K562 (cell line): ENCODE results near the gene ADM. TPM values are rescaled to one million over a fixed set of nuclear protein-coding genes. Genes with fewer than 3 reads are reported as not detected.

Source experiments
- ATAC-seq: fragments of 200-7000 bp; cut with Tn5 transposase; 3 replicates; pipeline ENCODE4 v1.9.1; 2020; ENCODE audit warnings: moderate library complexity
- BruUV-seq: library from RNA; stranded (reverse); fragments of 400-500 nt; replicated peaks from 2 replicates; lab custom pipeline; 2021; lab: Mats Ljungman, UMichigan
- CTCF ChIA-PET: fragments of 300-600 bp; formaldehyde crosslinking; extraction: SDS; loops from one replicate; lab custom pipeline; 2021; ENCODE audit warnings: low intra/inter-chr PET ratio; lab: Yijun Ruan, JAX
- POLR2A ChIA-PET: fragments of 300-600, 350-650 bp; sonication (Branson Sonifier 250); formaldehyde crosslinking; extraction: SDS; loops from one replicate; lab custom pipeline; 2021; ENCODE audit warnings: antibody characterized with exemption, inconsistent platforms; lab: Yijun Ruan, JAX
- DNase-seq, 4 experiments: peaks; one replicate each; pipeline versions ENCODE4 v3.0.0 to v3.0.0-alpha.2; 2011 to 2018; ENCODE audit warnings: low spot score in 3 of 4, mixed read lengths in 3 of 4; ENCODE audit errors: extremely low read depth in 1 of 4
- FAIRE-seq: peaks from 2 replicates; lab custom pipeline; 2011; peaks lifted over from hg19 to GRCh38; lab: Jason Lieb, UNC
- H2AFZ ChIP-seq: 2 replicates; pipeline ENCODE4 v1.6.0; 2011; ENCODE audit warnings: low read depth, low read length, control low read depth, inconsistent platforms
- H3K27ac ChIP-seq: fragments of 200-600 bp; 3 replicates; pipeline ENCODE4 v1.8.0; 2011; ENCODE audit warnings: low read depth, mild to moderate bottlenecking, control low read depth, inconsistent platforms, low read length, moderate library complexity, mixed read lengths; ENCODE audit errors: extremely low read depth
- H3K27me3 ChIP-seq, 2 experiments: fragments of 300-600 bp in 1 of 2; 2 replicates in 1 of 2; 3 replicates in 1 of 2; pipeline versions ENCODE4 v1.6.0 to v1.8.0; 2011; ENCODE audit warnings: inconsistent platforms in 2 of 2, low read length in 2 of 2, mild to moderate bottlenecking in 1 of 2, mixed read lengths in 1 of 2, moderate library complexity in 1 of 2; ENCODE audit not compliant: control insufficient read depth in 2 of 2, insufficient read depth in 2 of 2
- H3K36me3 ChIP-seq: fragments of 300-600 bp; 3 replicates; pipeline ENCODE4 v1.8.0; 2011; ENCODE audit warnings: mild to moderate bottlenecking, low read length, inconsistent platforms; ENCODE audit not compliant: control insufficient read depth, insufficient read depth
- H3K4me1 ChIP-seq, 2 experiments: fragments of 200-600 bp in 1 of 2; replicated peaks in 1 of 2; 2 replicates in 1 of 2; 3 replicates in 1 of 2; pipeline versions ENCODE4 v1.5.1 to v1.8.0; 2011; ENCODE audit warnings: inconsistent platforms in 2 of 2, low read length in 2 of 2, mild to moderate bottlenecking in 1 of 2, mixed read lengths in 1 of 2, moderate library complexity in 1 of 2; ENCODE audit not compliant: control insufficient read depth in 2 of 2, insufficient read depth in 2 of 2
- H3K4me2 ChIP-seq: 2 replicates; pipeline ENCODE4 v1.6.1; 2011; ENCODE audit warnings: low read length, control low read depth, inconsistent platforms, mixed read lengths; ENCODE audit not compliant: insufficient read depth
- H3K4me3 ChIP-seq: fragments of 200-600 bp; sonication (generic), shearing (Covaris generic); 2 replicates; pipeline ENCODE4 v1.5.1; 2016; ENCODE audit warnings: control low read depth, inconsistent platforms
- H3K79me2 ChIP-seq: fragments of 200-600 bp; 3 replicates; pipeline ENCODE4 v1.8.0; 2011; ENCODE audit warnings: low read length, inconsistent platforms; ENCODE audit not compliant: control insufficient read depth, insufficient read depth
- H3K9ac ChIP-seq, 2 experiments: 2 replicates each; pipeline versions ENCODE4 v1.6.0 to v1.6.1; 2011; ENCODE audit warnings: low read depth in 2 of 2, low read length in 2 of 2, control low read depth in 1 of 2, inconsistent platforms in 1 of 2, mild to moderate bottlenecking in 1 of 2, mixed read lengths in 1 of 2; ENCODE audit not compliant: insufficient read depth in 1 of 2
- H3K9me1 ChIP-seq: one replicate; pipeline ENCODE4 v1.6.0; 2011; ENCODE audit warnings: inconsistent platforms, mild to moderate bottlenecking, low read length, moderate library complexity; ENCODE audit not compliant: control insufficient read depth, insufficient read depth
- H3K9me3 ChIP-seq: replicated peaks from 2 replicates; pipeline ENCODE4 v1.5.1; 2011; ENCODE audit warnings: low read depth, low read length, inconsistent platforms; ENCODE audit not compliant: control insufficient read depth, insufficient read depth
- H4K20me1 ChIP-seq: replicated peaks from 2 replicates; pipeline ENCODE4 v1.6.1; 2011; ENCODE audit warnings: low read length, inconsistent platforms, mixed read lengths; ENCODE audit not compliant: control insufficient read depth, insufficient read depth
- ARID3A ChIP-seq: IDR thresholded peaks from 2 replicates; pipeline ENCODE4 v1.6.1; 2012; ENCODE audit warnings: low read depth, low read length, improper control_type of control experiment, borderline replicate concordance
- CEBPG ChIP-seq, 3 experiments: fragments of 200-800 bp in 1 of 3; sonication (Bioruptor generic) in 1 of 3; sonication (generic) in 1 of 3; formaldehyde crosslinking in 1 of 3; IDR thresholded peaks in 2 of 3; conservative IDR thresholded peaks in 1 of 3; 2 replicates each; pipeline versions ENCODE4 v1.6.1 to v1.8.0; 2016 to 2022; ENCODE audit warnings: missing compliant biosample characterization in 2 of 3, missing genetic modification characterization in 2 of 3, mild to moderate bottlenecking in 1 of 3, missing genetic modification reagents in 1 of 3
- LCOR ChIP-seq: sonication (generic); formaldehyde crosslinking; IDR thresholded peaks from 2 replicates; pipeline ENCODE4 v1.8.0; 2022; ENCODE audit warnings: mild to moderate bottlenecking, missing genetic modification reagents
- NEUROD1 ChIP-seq: fragments of 150-350 bp; IDR thresholded peaks from 2 replicates; pipeline ENCODE4 v1.6.1; 2014; ENCODE audit warnings: borderline replicate concordance, low read length, low read depth; ENCODE audit not compliant: partially characterized antibody
- PHB ChIP-seq: fragments of 250-450 bp; sonication (Bioruptor Pico); IDR thresholded peaks from 2 replicates; pipeline ENCODE4 v1.5.0; 2021
- SAP30 ChIP-seq: fragments of 200-600 bp; sonication (generic); IDR thresholded peaks from 2 replicates; pipeline ENCODE4 v1.6.1; 2012; ENCODE audit warnings: borderline replicate concordance, low read depth, mild to moderate bottlenecking, moderate library complexity, low read length, control low read depth, inconsistent platforms; ENCODE audit not compliant: insufficient read depth, poor library complexity, severe bottlenecking
- TCF7L2 ChIP-seq: fragments of 150-350 bp; IDR thresholded peaks from 2 replicates; pipeline ENCODE4 v1.6.1; 2016; ENCODE audit warnings: low read depth, mild to moderate bottlenecking, low read length, moderate library complexity
- TEAD2 ChIP-seq: fragments of 450-650 bp; IDR thresholded peaks from 2 replicates; pipeline ENCODE4 v1.6.1; 2016; ENCODE audit warnings: missing genetic modification characterization, control low read depth, missing compliant biosample characterization
- ZKSCAN8 ChIP-seq: fragments of 200-800 bp; sonication (Bioruptor generic); IDR thresholded peaks from 2 replicates; pipeline ENCODE4 v1.6.1; 2016; ENCODE audit warnings: missing genetic modification characterization, missing compliant biosample characterization
- ZNF57 ChIP-seq: fragments of 450-650 bp; formaldehyde crosslinking; IDR thresholded peaks from 2 replicates; pipeline ENCODE4 v1.4.0; 2020; ENCODE audit warnings: mild to moderate bottlenecking, moderate library complexity
- WGBS: fragments of 100-300 bp; shearing (Covaris generic); methylation state at CpG from one replicate; pipeline ENCODE4 v1.1.6; 2016; ENCODE audit warnings: low coverage, mixed read lengths; ENCODE audit not compliant: insufficient coverage; ENCODE audit errors: missing lambda C conversion rate; 5-methylcytosine and 5-hydroxymethylcytosine counted together
- in situ Hi-C: fragments of 300-500 bp; cut with MboI; formaldehyde crosslinking; loops from 4 replicates; pipeline ENCODE4 v1.15.0; 2018; ENCODE audit warnings: inconsistent platforms, mixed read lengths
- intact Hi-C: fragments of 100-400 bp; cut with micrococcal nuclease; formaldehyde crosslinking; loops from 2 replicates; pipeline ENCODE4 v1.14.2; 2022
- polyA plus RNA-seq, 8 experiments: library from polyadenylated mRNA; depleted of rRNA in 4 of 8; stranded (reverse) in 5 of 8; unstranded in 3 of 8; fragments of >200 nt; fragmentation: Nextera tagmentation in 2 of 8; fragmentation: Illumina TruSeq in 1 of 8; extraction: Ambion mirVana in 2 of 8; extraction: Trizol in 1 of 8; gene quantifications; 2 replicates each; pipeline versions ENCODE4 v1.2.1 to v1.2.3, GENCODE V29; 2011 to 2014; ENCODE audit warnings: inconsistent platforms in 1 of 8, missing spikeins in 1 of 8
- total RNA-seq, 7 experiments: library from RNA; depleted of rRNA in 6 of 7; stranded (reverse); fragments of >200 nt in 6 of 7; fragmentation: Illumina TruSeq in 2 of 7; extraction: Trizol in 2 of 7; gene quantifications; 2 replicates each; pipeline versions ENCODE4 v1.2.1 to v1.2.3, GENCODE V29; 2011 to 2021; ENCODE audit warnings: low replicate concordance in 1 of 7

ADM gene
- total and polyA plus RNA-seq, 9 of the 15 experiments (the other 6 are each of a cell fraction or from before 2014, with no cell fraction given): 0.23 to 0.49 (median 0.32) TPM; not detected in 6

GRCh38 chr11:10348650-10349280 is 43.9 kb downstream of the ADM start:
- H3K27ac ChIP-seq: no peak overlapping the region
- no peak overlapping the region for H2AFZ ChIP-seq
- peaks cover 7 to 10% of the 10 kb centered on the region in 2 experiments; a peak in 3 of 5 replicates for H3K4me1 ChIP-seq
- H3K9me1 ChIP-seq: no peaks in the 10 kb centered on the region
- POLR2A ChIA-PET: no interaction called here
- H3K36me3 ChIP-seq: no peaks in the 10 kb centered on the region
- H4K20me1 ChIP-seq: no peaks in the 10 kb centered on the region
- ATAC-seq (no peak), FAIRE-seq (no peak), DNase-seq (no peak)
- CTCF ChIA-PET: no interaction called here
- H3K9me3 ChIP-seq: no peaks in the 10 kb centered on the region
- intact Hi-C loops: no loop called here
- H3K79me2 ChIP-seq: no peaks in the 10 kb centered on the region
- H3K27me3 ChIP-seq: no peaks in the 10 kb centered on the region
- WGBS: 5% methylated on average over 4 of the region's 4 CpGs
- no peak for TF ChIP-seq TEAD2 (tag)
- no peak for TF ChIP-seq LCOR
- no peak overlapping the region for H3K4me2 ChIP-seq
- in situ Hi-C loops: no loop called here
- no TSS peak for BruUV-seq
- no peak overlapping the region for H3K9ac ChIP-seq
- H3K4me3 ChIP-seq: no peak overlapping the region

GRCh38 chr11:10349281-10349665 is 44.4 kb downstream of the ADM start:
- no peaks in the 10 kb centered on the region for H3K9me3 ChIP-seq
- H3K4me3 ChIP-seq: no peak overlapping the region
- no peak overlapping the region for H3K27ac ChIP-seq
- no peaks in the 10 kb centered on the region for H3K36me3 ChIP-seq
- ChIA-PET POLR2A (interaction anchor here (0.6 kb wide), 2 partner anchors 177 to 661 kb away, joined by 3 read pairs; no protein-coding TSS in a partner anchor), CTCF (no interaction called here)
- intact Hi-C loops (no loop called here), in situ Hi-C loops (no loop called here)
- no peaks in the 10 kb centered on the region for H3K79me2 ChIP-seq
- no peak overlapping the region for H3K9ac ChIP-seq
- no peak for TF ChIP-seq PHB (CRISPR knock-in tag)
- no peak for TF ChIP-seq CEBPG (CRISPR knock-in tag; IDR thresholded peaks at IDR 0.05)
- no peak for TF ChIP-seq CEBPG (tag; conservative IDR thresholded peaks at IDR 0.05 in 1 of 2, IDR thresholded peaks at IDR 0.05 in 1 of 2)
- no peak for TF ChIP-seq ZNF57 (CRISPR knock-in tag)
- TF ChIP-seq ZKSCAN8 (CRISPR knock-in tag): no peak
- no peak for TF ChIP-seq NEUROD1
- no peak for TF ChIP-seq ARID3A
- no peak for TF ChIP-seq TCF7L2
- no peak for TF ChIP-seq SAP30
- ATAC-seq: no peak
- DNase-seq: no peak
- H3K27me3 ChIP-seq: no peaks in the 10 kb centered on the region
- H3K4me2 ChIP-seq: no peak overlapping the region
- H2AFZ ChIP-seq: no peak overlapping the region
- H3K9me1 ChIP-seq: no peaks in the 10 kb centered on the region
- no peaks in the 10 kb centered on the region for H4K20me1 ChIP-seq
- no TSS peak for BruUV-seq
- no peak for FAIRE-seq
- peaks cover 7 to 10% of the 10 kb centered on the region in 2 experiments; a peak in 3 of 5 replicates for H3K4me1 ChIP-seq
